Left lobe of liver (tissue), 2 donors: ENCODE measurements around the gene KRT78. TPM values are rescaled to one million over a fixed set of nuclear protein-coding genes. Genes with fewer than 3 reads are reported as not detected.
"Not testable (repeated sequence)": the region's sequence is repeated elsewhere in the genome, so short reads cannot be mapped to it uniquely, and the experiment has no call there.

Source experiments
- ATAC-seq: fragments of 200-7000 bp; cut with Tn5 transposase; one replicate; pipeline ENCODE4 v1.9.1; 2020; ENCODE audit warnings: mild to moderate bottlenecking, moderate library complexity
- DNase-seq: peaks from one replicate; pipeline ENCODE4 v3.0.0-alpha.2; 2020; ENCODE audit warnings: low spot score
- total RNA-seq: library from RNA; stranded (reverse); gene quantifications from one replicate; pipeline ENCODE4 v1.2.1, GENCODE V29; 2021
- donor health status: DM: no; HTN: no; CAD: no; lungs with moderate emphysema.
- donor health status: DM: no; HTN: yes; CAD: no.

KRT78 gene
- total RNA-seq, 1 donor from 2014 or later, result not detected

DNA sequence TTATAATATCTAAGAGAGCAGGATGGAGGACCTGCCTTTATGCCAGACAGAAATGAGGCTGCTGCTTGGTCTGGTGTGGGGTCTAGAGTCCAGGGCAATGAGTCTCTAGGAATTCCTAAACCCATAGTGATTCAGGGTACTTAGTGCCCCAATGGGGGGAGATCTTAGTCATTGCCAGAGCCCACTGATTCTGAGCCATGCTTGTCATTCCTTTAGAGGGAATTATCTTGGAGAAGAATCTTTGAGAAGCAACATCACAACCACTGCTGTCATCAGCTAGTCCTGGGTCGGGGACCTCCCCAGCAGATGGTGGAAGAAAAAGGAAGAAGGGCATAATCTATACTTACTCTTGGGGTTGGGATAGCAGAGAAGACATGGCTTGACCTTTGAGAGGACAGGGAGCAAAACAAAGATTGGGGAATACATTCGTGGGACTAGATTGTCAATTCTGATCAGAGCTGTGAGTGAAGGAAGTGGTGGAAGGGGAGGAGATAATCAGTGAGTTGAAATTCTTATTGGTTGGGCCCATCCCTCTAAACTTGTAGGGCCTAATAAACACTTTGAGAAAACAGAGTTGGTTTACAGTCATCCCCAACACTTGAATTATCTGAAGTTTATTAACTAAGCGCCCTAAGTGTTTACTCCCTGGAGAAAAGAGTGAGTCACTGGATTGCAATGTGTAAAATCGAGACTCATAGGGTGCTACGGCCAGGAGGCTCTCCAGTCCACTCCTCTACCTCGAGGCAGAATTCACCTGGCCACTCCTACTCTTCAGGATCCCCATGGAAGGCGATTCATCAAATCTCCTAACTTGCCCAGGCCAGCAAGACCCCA is 49.9 kb downstream of the KRT78 start:
- DNase-seq (no peak), ATAC-seq (no peak)

DNA sequence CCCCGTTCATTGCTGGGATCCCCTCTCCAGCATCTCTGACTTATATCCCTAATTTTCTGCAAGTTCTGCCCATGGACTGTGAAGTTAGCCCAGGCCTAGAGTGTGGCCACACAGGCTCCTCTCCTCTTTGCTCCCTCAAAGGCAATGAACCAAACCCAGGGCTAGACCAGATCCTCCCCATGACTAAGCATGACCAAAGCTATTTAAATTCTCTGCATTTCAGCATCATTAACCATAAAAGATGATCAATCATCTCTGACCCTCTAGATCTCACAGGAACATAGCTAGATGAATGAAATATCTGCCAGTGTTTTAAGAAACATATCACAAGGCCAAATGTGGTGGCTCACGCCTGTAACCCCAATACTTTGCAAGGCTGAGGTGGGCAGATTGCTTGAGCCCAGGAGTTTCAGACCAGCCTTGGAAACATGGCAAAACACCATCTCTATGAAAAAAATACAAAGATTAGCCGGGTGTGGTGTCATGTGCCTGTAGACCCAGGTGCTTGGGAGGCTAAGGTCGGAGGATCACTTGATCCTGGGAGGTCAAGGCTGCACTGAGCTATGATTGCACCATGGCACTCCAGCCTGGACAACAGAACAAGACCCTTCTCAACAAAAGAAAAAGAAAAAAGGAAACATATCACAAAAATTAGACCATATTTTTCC is 50.7 kb downstream of the KRT78 start:
- ATAC-seq (no peak), DNase-seq (no peak)

DNA sequence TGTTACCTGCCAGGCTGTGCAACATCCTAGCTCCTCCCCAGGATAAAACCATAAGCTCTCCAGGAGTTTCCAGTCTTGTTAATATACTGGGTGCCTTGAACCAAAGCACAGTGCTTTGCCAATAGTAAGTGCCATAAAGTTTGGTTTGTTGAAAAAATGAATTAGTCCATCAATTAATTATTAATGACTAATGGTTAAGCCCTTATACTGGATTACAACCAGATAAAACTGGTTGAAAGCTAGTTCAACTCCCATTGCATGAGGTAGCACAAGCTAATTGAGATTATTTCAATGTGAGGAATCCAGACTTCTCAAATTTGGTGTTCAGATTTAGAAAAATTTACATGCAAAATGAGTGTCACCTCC is 51.3 kb downstream of the KRT78 start:
- ATAC-seq (no peak), DNase-seq (no peak)

DNA sequence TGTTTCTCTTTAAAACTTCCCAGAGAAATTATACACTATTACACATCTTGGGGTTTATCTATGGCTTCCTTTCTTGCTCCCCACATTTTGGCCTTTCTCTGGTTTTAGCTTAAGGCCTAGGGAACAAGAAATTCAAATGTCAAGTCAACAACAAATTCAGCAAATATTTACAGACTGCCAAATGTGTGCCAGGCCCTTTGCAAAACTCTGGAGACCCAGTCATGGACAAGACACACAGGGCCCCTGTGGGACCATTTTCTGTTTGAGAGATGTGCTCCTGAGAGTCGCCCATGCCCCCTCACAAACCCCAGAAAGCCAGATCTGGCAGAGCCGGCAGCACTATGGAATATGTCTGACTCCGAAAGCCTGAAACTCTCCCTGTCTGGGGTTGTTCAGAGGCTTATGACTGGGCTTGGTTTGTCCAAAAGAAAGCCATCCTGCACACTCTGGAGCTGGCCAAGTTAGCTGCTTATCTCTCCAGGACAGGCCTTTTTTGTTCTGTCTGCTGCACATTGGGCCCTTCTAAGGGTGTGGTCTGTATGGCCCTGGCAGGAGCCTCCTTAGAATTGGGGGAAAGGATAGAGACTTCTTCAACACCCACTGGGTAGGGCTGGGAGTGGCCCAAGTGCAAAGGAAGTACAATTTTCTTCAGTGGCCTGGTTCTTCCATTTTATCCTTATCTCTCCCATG is 51.8 kb downstream of the KRT78 start:
- DNase-seq (no peak), ATAC-seq (no peak)

DNA sequence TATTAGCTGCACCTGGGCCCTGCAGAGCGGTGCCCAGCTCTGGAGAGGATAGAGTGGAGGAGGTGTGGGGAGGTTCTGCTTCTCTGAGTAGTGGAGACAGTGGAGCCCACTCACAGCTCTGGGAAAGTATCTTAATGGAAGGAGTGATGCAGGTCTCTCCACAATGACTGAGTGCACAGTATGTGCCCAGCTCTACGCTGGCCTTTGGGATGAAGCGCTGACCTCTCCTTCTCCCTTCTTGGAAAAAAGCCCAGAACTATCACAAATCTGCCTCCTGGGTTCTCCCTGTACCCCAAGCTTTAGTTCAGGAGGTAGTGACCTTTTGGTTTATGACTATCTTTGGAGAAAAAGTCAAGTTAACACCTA is 52.4 kb downstream of the KRT78 start:
- no peak for ATAC-seq
- DNase-seq, result no peak

DNA sequence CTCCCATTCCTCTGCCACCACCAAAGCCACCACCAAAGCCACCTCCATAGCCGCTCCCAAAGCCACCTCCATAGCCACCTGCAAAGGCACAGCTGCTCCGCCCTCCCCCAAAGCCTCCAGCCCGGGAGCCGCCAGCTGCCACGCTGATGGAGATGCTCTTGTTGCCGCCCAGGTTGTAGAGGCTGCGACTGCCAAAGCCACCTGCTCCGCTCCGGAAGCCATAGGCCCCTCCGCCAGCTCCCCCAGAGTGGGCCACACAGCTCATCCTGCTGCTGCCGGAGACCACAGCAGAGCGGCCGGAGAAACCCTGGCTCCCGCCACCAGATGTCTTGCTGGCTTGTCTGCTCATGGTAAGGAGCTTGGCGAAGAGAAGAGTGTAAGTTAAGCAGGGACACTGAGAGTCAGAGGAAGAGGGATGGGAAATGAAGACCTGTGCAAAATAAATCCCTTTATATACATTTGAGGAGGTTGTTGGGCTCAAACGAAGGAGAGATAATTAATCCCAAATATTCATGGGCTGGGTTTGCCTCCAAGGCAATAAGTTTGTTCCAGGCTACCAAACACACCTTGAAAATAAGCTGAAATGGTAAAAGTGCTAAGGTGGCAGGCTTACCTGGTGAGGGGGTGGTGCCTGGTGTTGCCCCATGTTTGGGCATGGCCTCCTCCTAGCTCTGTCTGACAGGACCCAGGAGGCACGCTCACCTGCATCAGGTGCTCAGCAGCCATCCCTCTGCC is 52.9 kb downstream of the KRT78 start, which contains the start of gene KRT3:
KRT3 (minus strand) TSS at position 424 of the 735 bp plus-strand sequence; CDS start at position 349, 75 bp downstream.
- DNase-seq (no peak), ATAC-seq (no peak)

DNA sequence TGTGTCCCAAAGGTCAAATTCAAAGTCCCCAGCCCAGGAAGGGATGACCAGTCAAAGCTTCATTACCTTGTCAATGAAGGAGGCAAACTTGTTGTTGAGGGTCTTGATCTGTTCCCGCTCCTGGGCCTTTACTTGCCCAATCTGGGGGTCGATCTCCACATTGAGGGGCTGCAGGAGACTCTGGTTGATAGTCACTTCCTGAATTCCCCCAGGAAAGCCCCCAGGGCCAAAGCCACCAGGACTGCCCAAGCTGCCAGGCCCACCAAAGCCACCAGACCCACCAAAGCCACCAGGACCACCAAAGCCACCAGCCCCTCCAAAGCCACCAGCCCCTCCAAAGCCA is 53.5 kb downstream of the KRT78 start:
- not testable (repeated sequence) for DNase-seq, ATAC-seq

DNA sequence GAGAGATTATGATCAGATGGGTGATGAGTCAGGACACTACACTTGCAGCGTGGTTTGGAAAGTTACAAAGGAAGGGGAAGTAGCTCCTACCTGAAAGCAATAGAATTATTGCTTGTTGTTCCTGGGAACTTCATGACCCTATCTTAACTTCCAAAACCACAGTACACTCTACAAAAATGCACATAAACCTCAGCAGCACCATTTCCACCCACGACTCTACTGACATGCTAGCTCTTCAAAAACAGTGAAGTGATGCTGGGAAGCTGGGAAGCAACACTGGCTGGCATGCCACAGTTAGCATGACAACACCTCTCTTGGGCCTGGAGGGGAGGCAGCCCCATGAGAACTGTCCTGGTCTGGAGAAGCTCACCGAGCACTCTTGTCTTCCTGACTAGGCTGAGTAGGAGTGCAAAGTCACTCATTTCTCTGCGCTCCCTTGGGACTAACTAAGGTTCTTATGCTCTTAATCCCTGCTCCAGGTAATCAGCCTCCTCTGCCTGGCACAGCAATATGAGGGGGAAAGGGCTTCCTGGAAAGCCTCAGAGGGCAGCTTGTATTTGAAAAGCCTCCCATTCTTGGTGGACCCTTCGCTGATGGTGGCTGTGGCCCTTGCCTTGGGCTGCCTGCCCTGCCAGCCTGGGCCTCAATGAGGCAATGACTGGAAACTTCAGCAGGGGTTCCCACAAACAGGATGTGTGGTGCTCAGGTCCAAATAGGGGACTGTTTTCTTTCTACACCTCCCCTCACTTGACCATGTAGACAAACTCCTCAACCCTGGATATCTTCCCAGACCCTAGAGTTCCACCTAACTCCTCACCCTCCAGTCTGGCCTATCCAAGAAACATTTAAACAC is 54.1 kb downstream of the KRT78 start:
- ATAC-seq (no peak), DNase-seq (no peak)

DNA sequence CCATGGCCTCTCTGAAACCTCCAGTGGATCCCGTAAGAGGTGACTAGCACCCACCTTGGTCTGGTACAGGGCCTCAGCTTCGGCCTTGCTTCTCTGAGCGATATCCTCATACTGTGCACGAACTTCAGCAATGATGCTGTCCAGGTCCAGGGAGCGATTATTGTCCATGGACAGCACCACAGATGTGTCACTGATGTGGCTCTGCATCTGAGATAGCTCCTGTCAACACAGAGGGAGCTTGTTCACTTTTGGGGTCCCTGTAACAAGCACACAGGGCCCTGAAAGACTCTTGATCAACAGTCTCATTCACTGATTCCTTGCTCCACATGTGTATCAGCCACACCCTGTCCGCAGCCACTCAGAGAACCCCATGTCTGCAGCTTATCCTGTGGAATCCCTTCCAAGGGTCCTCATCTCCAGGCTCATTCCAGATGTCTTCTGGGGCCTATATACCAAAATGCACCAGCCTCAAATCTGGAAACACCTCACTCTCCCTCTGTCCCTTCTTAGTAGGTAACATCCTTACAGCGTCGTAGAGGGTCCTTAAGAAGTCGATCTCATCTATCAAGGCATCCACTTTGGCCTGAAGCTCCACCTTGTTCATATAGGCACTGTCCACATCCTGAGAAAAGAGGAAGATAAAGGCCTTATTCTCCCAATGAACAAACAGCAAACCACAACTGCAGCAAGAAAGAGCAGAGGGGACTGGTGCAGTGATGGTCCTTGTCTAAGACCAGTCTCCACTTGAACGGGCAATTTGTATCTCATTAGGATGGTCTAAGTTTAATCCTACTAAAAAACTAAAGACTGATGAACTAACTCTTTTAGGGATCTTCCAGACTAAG is 56.4 kb downstream of the KRT78 start:
- no peak for ATAC-seq
- DNase-seq, result no peak

DNA sequence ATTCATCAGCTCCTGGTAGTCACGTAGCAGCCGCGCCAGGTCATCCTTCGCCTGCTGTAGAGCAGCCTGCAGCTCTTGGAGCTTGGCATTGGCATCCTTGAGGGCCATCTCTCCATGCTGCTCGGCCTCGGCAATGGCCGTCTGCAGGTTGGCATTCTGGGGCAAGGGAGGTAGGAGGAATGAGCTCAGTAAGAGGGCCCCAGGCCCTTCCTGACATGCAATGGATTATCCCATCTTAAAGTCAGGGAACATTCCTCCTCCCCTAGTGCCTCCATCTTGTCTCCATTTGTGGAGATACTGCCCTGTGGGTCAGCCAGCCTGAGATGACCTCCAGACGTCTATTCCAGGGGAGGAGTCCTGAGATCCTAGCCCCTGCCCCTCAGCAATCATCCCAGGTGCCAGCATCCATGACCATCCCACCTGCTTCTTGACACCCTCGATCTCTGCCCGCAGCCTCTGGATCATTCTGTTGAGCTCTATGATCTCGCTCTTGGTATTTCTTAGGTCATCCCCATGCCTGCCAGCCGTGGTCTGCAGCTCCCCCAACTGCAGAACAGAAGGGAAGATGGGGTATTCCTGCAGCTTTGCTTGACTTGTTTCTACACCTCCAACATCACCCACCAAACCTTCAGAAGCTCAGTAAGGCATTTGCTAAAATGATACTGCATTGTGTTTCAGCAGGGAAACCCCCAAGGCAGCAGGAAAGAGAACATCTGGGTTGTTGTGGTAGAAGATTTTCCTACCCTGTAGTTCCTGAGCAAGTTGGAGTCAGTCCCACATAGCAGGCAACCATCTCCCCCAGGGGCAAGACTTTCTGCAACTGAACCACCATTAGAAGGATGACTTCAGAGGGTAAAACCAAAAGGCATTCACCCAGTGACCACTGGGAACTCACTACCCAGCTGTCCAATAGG is 57.3 kb downstream of the KRT78 start:
- ATAC-seq (no peak), DNase-seq (no peak)

DNA sequence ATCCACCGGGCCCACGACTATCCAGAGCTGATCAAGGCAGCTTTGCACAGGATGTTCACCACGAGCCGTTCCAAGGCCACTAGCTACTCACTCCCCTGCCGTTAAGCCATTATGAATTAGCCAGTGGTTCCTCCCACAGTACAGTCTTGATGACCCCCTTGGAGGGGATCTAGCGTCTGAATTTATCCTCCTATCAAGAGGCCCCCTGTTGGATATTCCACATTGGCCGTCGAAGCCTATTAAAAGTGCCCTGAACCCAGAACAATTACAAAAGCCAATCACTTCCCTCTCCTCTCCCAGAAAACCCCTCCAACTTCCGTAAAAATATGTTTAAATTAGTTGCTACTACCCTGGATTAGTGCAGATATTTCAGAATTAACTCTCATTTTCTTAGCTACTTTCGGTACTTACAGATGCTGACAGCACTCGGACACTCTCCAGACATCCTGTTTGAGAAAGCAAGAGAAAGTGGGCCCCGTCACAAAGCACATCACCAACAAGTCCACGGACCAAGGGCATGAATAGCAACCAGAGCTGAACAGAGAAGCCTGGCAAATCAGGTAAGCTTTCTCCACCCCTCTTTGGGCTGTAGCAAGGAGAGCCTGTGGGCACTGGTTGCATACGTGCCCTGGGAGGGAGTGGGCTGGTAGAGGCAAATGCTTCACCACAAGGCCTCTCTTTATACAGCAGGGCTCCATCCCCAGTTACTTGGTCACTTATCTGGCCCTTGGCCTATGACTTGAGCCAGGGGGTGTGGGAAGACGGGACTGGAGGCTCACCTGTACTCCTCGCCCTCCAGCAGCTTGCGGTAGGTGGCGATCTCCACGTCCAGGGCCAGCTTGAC is 58.1 kb downstream of the KRT78 start:
- ATAC-seq, result no peak

DNA sequence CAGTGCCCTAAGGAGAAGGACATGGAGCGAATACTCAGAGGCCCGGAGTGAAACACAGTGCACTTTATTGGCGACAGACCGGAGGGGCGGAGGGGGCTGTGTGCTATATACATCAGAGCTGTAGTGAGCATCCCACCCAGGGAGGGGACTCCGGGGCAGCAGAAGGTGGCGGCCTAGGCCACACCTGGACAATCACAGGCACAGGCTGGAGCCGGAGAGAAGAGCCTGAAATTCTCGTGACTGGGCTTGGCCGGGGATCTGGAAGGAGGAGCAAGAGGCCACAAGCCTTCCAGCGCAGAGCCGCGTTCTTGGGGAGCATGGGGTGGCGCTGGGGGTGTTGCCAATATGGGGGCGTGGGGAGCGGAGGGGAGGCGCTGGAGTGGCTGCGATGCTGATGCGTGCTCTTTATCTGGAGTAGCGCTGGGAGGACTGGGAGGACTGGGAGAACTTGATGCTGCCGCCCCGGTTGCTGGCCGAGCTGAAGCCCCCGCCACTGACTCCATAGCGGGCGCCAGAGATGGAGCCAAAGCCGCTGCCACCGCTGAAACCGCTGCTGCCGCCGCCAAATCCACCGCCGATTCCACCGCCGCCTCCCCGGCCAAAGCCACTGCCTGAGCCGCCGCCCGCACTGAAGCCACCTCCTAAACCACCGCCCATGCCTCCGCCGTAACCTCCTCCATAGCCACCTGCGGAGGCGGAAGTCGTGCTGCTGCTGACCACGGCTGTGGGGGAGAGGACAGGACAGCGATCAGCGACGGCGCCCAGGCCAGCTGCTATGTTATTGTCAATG is 59.0 kb downstream of the KRT78 start:
- DNase-seq (no peak), ATAC-seq (no peak)

More for the DNA sequence above, 58.1 kb downstream of the KRT78 start:
- DNase-seq, result no peak

DNA sequence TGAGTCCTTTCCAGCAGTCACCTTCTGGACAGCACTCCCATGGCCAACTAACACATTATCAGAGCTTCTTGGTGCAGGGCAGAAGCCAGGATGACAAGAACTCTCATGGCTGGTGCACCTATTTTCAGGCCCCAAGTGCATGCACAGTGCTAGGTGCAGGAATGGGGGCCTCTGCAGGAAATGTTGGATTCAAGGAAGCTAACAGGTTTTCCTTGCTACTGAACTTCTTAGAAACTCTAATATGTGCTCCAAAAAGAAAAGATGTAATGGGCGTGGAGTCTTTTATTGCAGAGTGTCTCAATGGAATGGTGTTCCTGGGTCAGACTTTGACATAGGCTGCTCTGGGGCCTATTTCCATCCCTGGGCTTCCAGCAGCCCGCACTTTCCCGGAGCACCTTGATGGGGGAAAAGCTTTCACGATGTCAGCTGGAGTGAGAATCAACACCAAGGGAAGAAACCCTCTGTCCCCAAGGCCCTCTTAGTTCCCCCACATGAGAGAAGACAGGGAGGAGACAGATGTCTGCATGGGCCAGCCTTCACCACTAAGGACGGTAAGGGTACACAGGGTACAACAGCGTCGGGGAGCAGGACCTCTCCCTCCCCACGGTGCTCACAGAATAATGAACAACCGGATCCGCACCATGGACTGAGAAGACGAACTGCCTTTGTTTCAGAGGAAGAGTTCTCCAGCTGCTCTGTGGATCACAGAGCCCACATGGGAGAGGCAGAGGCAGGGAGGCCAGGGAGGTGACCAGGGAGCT is 59.7 kb downstream of the KRT78 start:
- ATAC-seq (no peak), DNase-seq (no peak)

DNA sequence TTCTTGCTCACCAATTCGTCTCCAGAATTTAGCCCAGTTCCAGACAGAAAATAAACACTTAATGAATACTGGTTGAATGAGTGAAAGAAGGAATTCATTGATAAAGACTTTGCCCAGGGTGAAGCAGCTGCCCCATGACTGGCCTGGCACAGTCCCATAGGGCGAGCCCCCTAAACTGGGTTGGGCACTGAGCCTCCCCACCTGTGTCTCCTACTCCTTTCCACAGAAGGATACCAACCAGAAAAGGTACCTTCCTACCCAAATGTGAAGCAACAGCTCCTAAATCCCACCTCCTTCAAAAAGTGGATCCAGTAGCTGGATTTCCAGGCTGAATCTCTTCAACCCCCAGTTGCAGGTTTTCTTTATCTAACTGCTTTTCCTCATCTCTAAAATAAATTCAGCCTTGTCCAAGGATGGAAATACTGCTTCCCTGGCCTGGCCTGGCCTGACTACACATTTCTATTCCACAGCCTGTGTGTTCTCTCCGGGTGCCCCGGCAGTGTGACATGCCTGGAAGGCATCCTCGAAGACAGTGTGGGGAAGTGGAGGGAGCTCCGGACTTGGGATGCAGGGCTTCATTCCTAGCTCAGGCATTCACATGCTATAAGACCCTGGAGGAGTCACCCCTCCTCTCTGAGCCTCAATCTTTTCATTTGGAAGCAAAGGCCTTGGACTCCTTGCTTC is 60.5 kb downstream of the KRT78 start:
- DNase-seq (no peak), ATAC-seq (no peak)
